GM23338 (cell line): Measurements from ENCODE around the gene DHRS13.

ENCODE experiments used
- POLR2AphosphoS5 ChIP-seq: IDR thresholded peaks from 2 replicates; pipeline ENCODE4 v1.6.1; 2016; ENCODE audit warnings: antibody characterized with exemption, low read depth
- TF ChIP-seq, protein P1 (sequence below), 2 experiments: fragments of 200-600 bp in 1 of 2; sonication (generic) in 1 of 2; conservative IDR thresholded peaks; 2 replicates each; pipeline versions ENCODE4 v1.5.1 to v1.6.1; 2016 to 2017; ENCODE audit warnings: antibody characterized with exemption in 2 of 2, low read depth in 2 of 2, mild to moderate bottlenecking in 2 of 2, moderate library complexity in 1 of 2

DNA sequence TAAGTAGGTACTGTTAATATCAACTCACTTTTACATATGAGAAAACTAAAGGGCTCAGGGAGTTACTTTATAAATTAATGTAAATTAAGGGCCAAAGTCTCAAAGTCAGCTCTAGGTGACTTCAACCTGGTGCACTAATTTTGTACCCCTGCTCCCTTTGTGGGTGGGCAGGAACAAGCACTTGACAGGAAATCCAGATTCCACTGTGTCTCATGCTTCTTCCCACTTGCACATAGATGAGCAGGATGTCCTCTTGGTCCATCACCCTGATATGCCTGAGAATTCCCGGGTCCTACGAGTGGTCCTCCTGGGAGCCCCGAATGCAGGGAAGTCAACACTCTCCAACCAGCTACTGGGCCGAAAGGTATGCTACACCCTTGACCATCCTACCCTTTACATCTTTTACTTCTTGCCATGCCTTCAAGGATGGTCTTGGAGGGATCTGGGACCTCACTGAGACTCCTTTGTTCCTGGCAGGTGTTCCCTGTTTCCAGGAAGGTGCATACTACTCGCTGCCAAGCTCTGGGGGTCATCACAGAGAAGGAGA is 46.8 kb downstream of the DHRS13 start:
- TF ChIP-seq, protein P1, sequence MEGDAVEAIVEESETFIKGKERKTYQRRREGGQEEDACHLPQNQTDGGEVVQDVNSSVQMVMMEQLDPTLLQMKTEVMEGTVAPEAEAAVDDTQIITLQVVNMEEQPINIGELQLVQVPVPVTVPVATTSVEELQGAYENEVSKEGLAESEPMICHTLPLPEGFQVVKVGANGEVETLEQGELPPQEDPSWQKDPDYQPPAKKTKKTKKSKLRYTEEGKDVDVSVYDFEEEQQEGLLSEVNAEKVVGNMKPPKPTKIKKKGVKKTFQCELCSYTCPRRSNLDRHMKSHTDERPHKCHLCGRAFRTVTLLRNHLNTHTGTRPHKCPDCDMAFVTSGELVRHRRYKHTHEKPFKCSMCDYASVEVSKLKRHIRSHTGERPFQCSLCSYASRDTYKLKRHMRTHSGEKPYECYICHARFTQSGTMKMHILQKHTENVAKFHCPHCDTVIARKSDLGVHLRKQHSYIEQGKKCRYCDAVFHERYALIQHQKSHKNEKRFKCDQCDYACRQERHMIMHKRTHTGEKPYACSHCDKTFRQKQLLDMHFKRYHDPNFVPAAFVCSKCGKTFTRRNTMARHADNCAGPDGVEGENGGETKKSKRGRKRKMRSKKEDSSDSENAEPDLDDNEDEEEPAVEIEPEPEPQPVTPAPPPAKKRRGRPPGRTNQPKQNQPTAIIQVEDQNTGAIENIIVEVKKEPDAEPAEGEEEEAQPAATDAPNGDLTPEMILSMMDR (conservative IDR thresholded peaks at IDR 0.05; ENCODE audit: low read depth in 2 of 2) = no peak
- TF ChIP-seq POLR2AphosphoS5 = no peak
